GM23338 (cell line): ENCODE results near the gene AKNAD1. TPM values are rescaled to one million over a fixed set of nuclear protein-coding genes. Genes with fewer than 3 reads are reported as not detected.

ENCODE experiments used
- ATAC-seq: fragments of 200-7000 bp; cut with Tn5 transposase; 3 replicates; pipeline ENCODE4 v1.9.1; 2020
- DNase-seq: peaks from one replicate; pipeline ENCODE4 v3.0.0-alpha.2; 2015; ENCODE audit warnings: low spot score
- H2AFZ ChIP-seq: fragments of 200-600 bp; sonication (generic); 2 replicates; pipeline ENCODE4 v1.8.0; 2016; ENCODE audit warnings: antibody characterized with exemption, mild to moderate bottlenecking, moderate library complexity
- H3F3A ChIP-seq: fragments of 200-600 bp; sonication (generic); replicated peaks from 2 replicates; pipeline ENCODE4 v1.8.0; 2017; ENCODE audit warnings: antibody characterized with exemption, mixed run types, low read depth
- H3K27ac ChIP-seq: fragments of 200-600 bp; sonication (generic); 2 replicates; pipeline ENCODE4 v1.6.1; 2016; ENCODE audit warnings: low read depth
- H3K27me3 ChIP-seq: fragments of 200-600 bp; sonication (generic); 2 replicates; pipeline ENCODE4 v1.8.0; 2016; ENCODE audit warnings: mild to moderate bottlenecking, mixed run types, moderate library complexity; ENCODE audit not compliant: insufficient read depth
- H3K36me3 ChIP-seq: fragments of 200-600 bp; sonication (generic); 2 replicates; pipeline ENCODE4 v1.8.0; 2016; ENCODE audit warnings: mild to moderate bottlenecking; ENCODE audit not compliant: insufficient read depth
- H3K4me1 ChIP-seq: fragments of 200-600 bp; sonication (generic); 2 replicates; pipeline ENCODE4 v1.8.0; 2016; ENCODE audit warnings: mild to moderate bottlenecking, moderate library complexity; ENCODE audit not compliant: insufficient read depth
- H3K4me2 ChIP-seq: fragments of 200-600 bp; sonication (generic); 2 replicates; pipeline ENCODE4 v1.7.1; 2017; ENCODE audit warnings: mixed run types
- H3K4me3 ChIP-seq: fragments of 200-600 bp; sonication (generic); 2 replicates; pipeline ENCODE4 v1.6.1; 2016; ENCODE audit warnings: mixed run types
- H3K79me2 ChIP-seq: fragments of 200-600 bp; sonication (generic); replicated peaks from 2 replicates; pipeline ENCODE4 v1.8.0; 2017; ENCODE audit warnings: mild to moderate bottlenecking; ENCODE audit not compliant: insufficient read depth
- H3K9me2 ChIP-seq: fragments of 200-600 bp; sonication (generic); 2 replicates; pipeline ENCODE4 v1.8.0; 2017; ENCODE audit not compliant: insufficient read depth
- H4K20me1 ChIP-seq: fragments of 200-600 bp; sonication (generic); replicated peaks from 2 replicates; pipeline ENCODE4 v1.8.0; 2017; ENCODE audit warnings: mild to moderate bottlenecking; ENCODE audit not compliant: insufficient read depth
- H3K27ac Mint-ChIP-seq: 2 replicates; pipeline ENCODE4 v1.8.0; 2020; ENCODE audit warnings: inconsistent platforms, mild to moderate bottlenecking, moderate library complexity, mixed read lengths
- H3K27me3 Mint-ChIP-seq: 3 replicates; pipeline ENCODE4 v1.8.0; 2022; ENCODE audit warnings: low read depth, mild to moderate bottlenecking, moderate library complexity, mixed read lengths, inconsistent platforms; ENCODE audit not compliant: insufficient read depth, poor library complexity
- H3K36me3 Mint-ChIP-seq: 3 replicates; pipeline ENCODE4 v1.8.0; 2021; ENCODE audit warnings: low read depth, mild to moderate bottlenecking, inconsistent platforms, moderate library complexity, mixed read lengths
- H3K4me1 Mint-ChIP-seq: 3 replicates; pipeline ENCODE4 v1.8.0; 2020; ENCODE audit warnings: mild to moderate bottlenecking, inconsistent platforms, mixed read lengths
- H3K4me3 Mint-ChIP-seq: 3 replicates; pipeline ENCODE4 v1.8.0; 2021; ENCODE audit warnings: moderate library complexity, mild to moderate bottlenecking, inconsistent platforms, mixed read lengths
- H3K9me3 Mint-ChIP-seq: 3 replicates; pipeline ENCODE4 v1.8.0; 2020; ENCODE audit warnings: moderate library complexity, mild to moderate bottlenecking, inconsistent platforms, mixed read lengths
- CREB1 ChIP-seq: fragments of 250-450 bp; sonication (Bioruptor Pico); IDR thresholded peaks from 2 replicates; pipeline ENCODE4 v1.5.0; 2020; ENCODE audit warnings: low read depth, mild to moderate bottlenecking, moderate library complexity
- EZH2 ChIP-seq: fragments of 200-600 bp; sonication (generic); IDR thresholded peaks from one replicate; pipeline ENCODE4 v1.8.0; 2017; ENCODE audit warnings: antibody characterized with exemption, mild to moderate bottlenecking, low read depth; ENCODE audit not compliant: unreplicated experiment
- JUNB ChIP-seq: IDR thresholded peaks from one replicate; pipeline ENCODE4 v1.6.1; 2016; ENCODE audit warnings: antibody characterized with exemption; ENCODE audit not compliant: unreplicated experiment
- NANOG ChIP-seq: IDR thresholded peaks from 2 replicates; pipeline ENCODE4 v1.6.1; 2016; ENCODE audit warnings: antibody characterized with exemption, borderline replicate concordance
- POLR2AphosphoS5 ChIP-seq: IDR thresholded peaks from 2 replicates; pipeline ENCODE4 v1.6.1; 2016; ENCODE audit warnings: antibody characterized with exemption, low read depth
- STAT1 ChIP-seq: IDR thresholded peaks from one replicate; pipeline ENCODE4 v1.6.1; 2016; ENCODE audit warnings: antibody characterized with exemption; ENCODE audit not compliant: unreplicated experiment
- ZNF331 ChIP-seq: fragments of 250-450 bp; sonication (Bioruptor Pico); IDR thresholded peaks from 2 replicates; pipeline ENCODE4 v1.5.0; 2020; ENCODE audit warnings: low read depth, mild to moderate bottlenecking, moderate library complexity
- polyA plus RNA-seq: library from polyadenylated mRNA; unstranded; fragments of >200 nt; fragmentation: Nextera tagmentation; extraction: Ambion mirVana; gene quantifications from 2 replicates; pipeline ENCODE4 v1.2.1, GENCODE V29; 2016
- total RNA-seq: library from RNA; depleted of rRNA; stranded (reverse); fragments of >200 nt; shearing (Covaris generic); gene quantifications from 2 replicates; pipeline ENCODE4 v1.2.3, GENCODE V29; 2014
- TF ChIP-seq, protein P1 (sequence below), 2 experiments: fragments of 200-600 bp in 1 of 2; sonication (generic) in 1 of 2; conservative IDR thresholded peaks; 2 replicates each; pipeline versions ENCODE4 v1.5.1 to v1.6.1; 2016 to 2017; ENCODE audit warnings: antibody characterized with exemption in 2 of 2, low read depth in 2 of 2, mild to moderate bottlenecking in 2 of 2, moderate library complexity in 1 of 2
- TF ChIP-seq, protein P2 (sequence below): fragments of 250-450 bp; sonication (Bioruptor Pico); IDR thresholded peaks from 2 replicates; pipeline ENCODE4 v1.5.0; 2020; ENCODE audit warnings: mild to moderate bottlenecking, moderate library complexity
- TF ChIP-seq, protein P3 (sequence below): IDR thresholded peaks from 2 replicates; pipeline ENCODE4 v1.6.1; 2016; ENCODE audit warnings: antibody characterized with exemption

The AKNAD1 gene
- total and polyA plus RNA-seq, 2 experiments from 2014 or later, result not detected

DNA sequence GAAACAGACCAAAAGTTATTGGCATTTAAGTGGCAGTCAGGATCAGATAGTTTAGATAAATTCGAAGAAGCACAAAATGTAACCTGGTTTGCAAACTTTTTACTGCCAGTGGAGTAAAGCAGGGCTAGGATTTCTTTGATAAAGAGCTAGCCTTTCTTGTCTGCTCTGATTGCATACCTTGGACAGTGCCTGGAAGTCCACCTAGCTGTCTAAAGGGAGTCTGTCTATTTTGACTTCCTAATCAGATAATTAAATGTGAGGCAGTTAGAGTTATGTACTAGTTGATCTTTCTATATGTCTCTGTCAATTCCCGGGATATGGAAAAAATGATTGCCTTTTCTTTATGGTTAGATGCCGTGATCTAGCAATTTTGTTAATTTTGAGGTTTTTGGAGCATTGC, 24.0 kb upstream of the AKNAD1 start (continued):
- TF ChIP-seq, protein P1, sequence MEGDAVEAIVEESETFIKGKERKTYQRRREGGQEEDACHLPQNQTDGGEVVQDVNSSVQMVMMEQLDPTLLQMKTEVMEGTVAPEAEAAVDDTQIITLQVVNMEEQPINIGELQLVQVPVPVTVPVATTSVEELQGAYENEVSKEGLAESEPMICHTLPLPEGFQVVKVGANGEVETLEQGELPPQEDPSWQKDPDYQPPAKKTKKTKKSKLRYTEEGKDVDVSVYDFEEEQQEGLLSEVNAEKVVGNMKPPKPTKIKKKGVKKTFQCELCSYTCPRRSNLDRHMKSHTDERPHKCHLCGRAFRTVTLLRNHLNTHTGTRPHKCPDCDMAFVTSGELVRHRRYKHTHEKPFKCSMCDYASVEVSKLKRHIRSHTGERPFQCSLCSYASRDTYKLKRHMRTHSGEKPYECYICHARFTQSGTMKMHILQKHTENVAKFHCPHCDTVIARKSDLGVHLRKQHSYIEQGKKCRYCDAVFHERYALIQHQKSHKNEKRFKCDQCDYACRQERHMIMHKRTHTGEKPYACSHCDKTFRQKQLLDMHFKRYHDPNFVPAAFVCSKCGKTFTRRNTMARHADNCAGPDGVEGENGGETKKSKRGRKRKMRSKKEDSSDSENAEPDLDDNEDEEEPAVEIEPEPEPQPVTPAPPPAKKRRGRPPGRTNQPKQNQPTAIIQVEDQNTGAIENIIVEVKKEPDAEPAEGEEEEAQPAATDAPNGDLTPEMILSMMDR (conservative IDR thresholded peaks at IDR 0.05; ENCODE audit: low read depth in 2 of 2), result no peak

DNA sequence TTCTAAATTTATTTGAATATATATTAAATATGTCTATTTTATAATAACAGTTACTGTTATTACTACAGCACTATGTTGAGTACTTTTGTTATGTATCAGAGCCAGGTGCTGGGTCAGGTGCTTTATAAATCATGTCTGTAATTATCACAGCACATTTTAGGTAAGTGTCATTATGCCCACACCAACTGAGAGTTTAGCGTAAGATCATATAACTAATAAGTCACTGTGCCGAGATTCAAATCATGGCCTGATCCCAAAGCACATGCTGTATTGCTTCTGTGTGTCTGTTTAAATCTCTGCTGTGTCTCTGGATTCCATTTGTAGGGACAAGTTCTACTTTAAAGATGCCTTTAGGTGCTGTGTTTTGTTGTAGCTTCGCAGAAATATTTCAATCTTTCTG, 21.8 kb upstream of the AKNAD1 start:
- peaks cover 3% of the 10 kb centered on the region; the same call in 1 of the 2 replicates for H3K9me2 ChIP-seq
- Mint-ChIP-seq H3K36me3 (no peaks in the 10 kb centered on the region), H3K27ac (no peak overlapping the region), H3K4me1 (peaks cover 10% of the 10 kb centered on the region; the same call in 2 of the 3 replicates), H3K27me3 (peaks cover 6% of the 10 kb centered on the region), H3K9me3 (no peaks in the 10 kb centered on the region), H3K4me3 (no peak overlapping the region)
- peaks cover 5% of the 10 kb centered on the region for H3K4me1 ChIP-seq
- no peak overlapping the region for H3K27ac ChIP-seq
- H3F3A ChIP-seq, result peaks cover 4% of the 10 kb centered on the region; the same call in 1 of the 2 replicates
- peaks cover 28% of the 10 kb centered on the region for H3K79me2 ChIP-seq
- DNase-seq, result no peak
- no peak for ATAC-seq
- H3K4me2 ChIP-seq, result no peak overlapping the region
- no peaks in the 10 kb centered on the region for H3K36me3 ChIP-seq
- no peak overlapping the region for H3K4me3 ChIP-seq
- no peak overlapping the region for H2AFZ ChIP-seq
- no peaks in the 10 kb centered on the region for H4K20me1 ChIP-seq
- peaks cover 14% of the 10 kb centered on the region for H3K27me3 ChIP-seq
- TF ChIP-seq, protein P1 (conservative IDR thresholded peaks at IDR 0.05; ENCODE audit: low read depth in 2 of 2), result no peak
- no peak for TF ChIP-seq NANOG
- TF ChIP-seq, protein P2, sequence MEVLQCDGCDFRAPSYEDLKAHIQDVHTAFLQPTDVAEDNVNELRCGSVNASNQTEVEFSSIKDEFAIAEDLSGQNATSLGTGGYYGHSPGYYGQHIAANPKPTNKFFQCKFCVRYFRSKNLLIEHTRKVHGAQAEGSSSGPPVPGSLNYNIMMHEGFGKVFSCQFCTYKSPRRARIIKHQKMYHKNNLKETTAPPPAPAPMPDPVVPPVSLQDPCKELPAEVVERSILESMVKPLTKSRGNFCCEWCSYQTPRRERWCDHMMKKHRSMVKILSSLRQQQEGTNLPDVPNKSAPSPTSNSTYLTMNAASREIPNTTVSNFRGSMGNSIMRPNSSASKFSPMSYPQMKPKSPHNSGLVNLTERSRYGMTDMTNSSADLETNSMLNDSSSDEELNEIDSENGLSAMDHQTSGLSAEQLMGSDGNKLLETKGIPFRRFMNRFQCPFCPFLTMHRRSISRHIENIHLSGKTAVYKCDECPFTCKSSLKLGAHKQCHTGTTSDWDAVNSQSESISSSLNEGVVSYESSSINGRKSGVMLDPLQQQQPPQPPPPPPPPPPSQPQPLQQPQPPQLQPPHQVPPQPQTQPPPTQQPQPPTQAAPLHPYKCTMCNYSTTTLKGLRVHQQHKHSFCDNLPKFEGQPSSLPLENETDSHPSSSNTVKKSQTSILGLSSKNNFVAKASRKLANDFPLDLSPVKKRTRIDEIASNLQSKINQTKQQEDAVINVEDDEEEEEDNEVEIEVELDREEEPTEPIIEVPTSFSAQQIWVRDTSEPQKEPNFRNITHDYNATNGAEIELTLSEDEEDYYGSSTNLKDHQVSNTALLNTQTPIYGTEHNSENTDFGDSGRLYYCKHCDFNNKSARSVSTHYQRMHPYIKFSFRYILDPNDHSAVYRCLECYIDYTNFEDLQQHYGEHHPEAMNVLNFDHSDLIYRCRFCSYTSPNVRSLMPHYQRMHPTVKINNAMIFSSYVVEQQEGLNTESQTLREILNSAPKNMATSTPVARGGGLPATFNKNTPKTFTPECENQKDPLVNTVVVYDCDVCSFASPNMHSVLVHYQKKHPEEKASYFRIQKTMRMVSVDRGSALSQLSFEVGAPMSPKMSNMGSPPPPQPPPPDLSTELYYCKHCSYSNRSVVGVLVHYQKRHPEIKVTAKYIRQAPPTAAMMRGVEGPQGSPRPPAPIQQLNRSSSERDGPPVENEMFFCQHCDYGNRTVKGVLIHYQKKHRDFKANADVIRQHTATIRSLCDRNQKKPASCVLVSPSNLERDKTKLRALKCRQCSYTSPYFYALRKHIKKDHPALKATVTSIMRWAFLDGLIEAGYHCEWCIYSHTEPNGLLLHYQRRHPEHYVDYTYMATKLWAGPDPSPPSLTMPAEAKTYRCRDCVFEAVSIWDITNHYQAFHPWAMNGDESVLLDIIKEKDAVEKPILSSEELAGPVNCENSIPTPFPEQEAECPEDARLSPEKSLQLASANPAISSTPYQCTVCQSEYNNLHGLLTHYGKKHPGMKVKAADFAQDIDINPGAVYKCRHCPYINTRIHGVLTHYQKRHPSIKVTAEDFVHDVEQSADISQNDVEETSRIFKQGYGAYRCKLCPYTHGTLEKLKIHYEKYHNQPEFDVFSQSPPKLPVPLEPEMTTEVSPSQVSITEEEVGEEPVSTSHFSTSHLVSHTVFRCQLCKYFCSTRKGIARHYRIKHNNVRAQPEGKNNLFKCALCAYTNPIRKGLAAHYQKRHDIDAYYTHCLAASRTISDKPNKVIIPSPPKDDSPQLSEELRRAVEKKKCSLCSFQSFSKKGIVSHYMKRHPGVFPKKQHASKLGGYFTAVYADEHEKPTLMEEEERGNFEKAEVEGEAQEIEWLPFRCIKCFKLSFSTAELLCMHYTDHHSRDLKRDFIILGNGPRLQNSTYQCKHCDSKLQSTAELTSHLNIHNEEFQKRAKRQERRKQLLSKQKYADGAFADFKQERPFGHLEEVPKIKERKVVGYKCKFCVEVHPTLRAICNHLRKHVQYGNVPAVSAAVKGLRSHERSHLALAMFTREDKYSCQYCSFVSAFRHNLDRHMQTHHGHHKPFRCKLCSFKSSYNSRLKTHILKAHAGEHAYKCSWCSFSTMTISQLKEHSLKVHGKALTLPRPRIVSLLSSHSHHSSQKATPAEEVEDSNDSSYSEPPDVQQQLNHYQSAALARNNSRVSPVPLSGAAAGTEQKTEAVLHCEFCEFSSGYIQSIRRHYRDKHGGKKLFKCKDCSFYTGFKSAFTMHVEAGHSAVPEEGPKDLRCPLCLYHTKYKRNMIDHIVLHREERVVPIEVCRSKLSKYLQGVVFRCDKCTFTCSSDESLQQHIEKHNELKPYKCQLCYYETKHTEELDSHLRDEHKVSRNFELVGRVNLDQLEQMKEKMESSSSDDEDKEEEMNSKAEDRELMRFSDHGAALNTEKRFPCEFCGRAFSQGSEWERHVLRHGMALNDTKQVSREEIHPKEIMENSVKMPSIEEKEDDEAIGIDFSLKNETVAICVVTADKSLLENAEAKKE, result no peak
- TF ChIP-seq EZH2, result no peak
- TF ChIP-seq, protein P3, sequence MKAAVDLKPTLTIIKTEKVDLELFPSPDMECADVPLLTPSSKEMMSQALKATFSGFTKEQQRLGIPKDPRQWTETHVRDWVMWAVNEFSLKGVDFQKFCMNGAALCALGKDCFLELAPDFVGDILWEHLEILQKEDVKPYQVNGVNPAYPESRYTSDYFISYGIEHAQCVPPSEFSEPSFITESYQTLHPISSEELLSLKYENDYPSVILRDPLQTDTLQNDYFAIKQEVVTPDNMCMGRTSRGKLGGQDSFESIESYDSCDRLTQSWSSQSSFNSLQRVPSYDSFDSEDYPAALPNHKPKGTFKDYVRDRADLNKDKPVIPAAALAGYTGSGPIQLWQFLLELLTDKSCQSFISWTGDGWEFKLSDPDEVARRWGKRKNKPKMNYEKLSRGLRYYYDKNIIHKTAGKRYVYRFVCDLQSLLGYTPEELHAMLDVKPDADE, result no peak
- no peak for TF ChIP-seq POLR2AphosphoS5
- TF ChIP-seq CREB1 (CRISPR knock-in tag), result no peak
- no peak for TF ChIP-seq ZNF331
- no peak for TF ChIP-seq JUNB
- TF ChIP-seq STAT1, result no peak
